HG03060 (cell line): Measurements from ENCODE around the gene ATR.
"Not testable (repeated sequence)": the region's sequence is repeated elsewhere in the genome, so short reads cannot be mapped to it uniquely, and the experiment has no call there.

Source experiments
- ATAC-seq: cut with Tn5 transposase; IDR thresholded peaks from one replicate; pipeline ENCODE4 v1.9.1; 2021; ENCODE audit warnings: low read depth, moderate number of reproducible peaks; ENCODE audit not compliant: unreplicated experiment

Gene ATR

GRCh38 chr3:142595581-142595950 is 17.0 kb upstream of the ATR start:
- no peak for ATAC-seq

GRCh38 chr3:142595141-142595540 is 16.6 kb upstream of the ATR start:
- no peak for ATAC-seq

- not testable (repeated sequence) for ATAC-seq
Measured at GRCh38 chr3:142592268-142592667, 13.7 kb upstream of the ATR start.

- no peak for ATAC-seq
Measured at GRCh38 chr3:142588703-142589102, 10.2 kb upstream of the ATR start.

- ATAC-seq = no peak
Measured at GRCh38 chr3:142586803-142587406, 8.4 kb upstream of the ATR start.

GRCh38 chr3:142581070-142581469 is 2.5 kb upstream of the ATR start:
- not testable (repeated sequence) for ATAC-seq

GRCh38 chr3:142580061-142580423 is 1.5 kb upstream of the ATR start:
- no peak for ATAC-seq

GRCh38 chr3:142577696-142578328 is 721 bp downstream of the ATR start:
- ATAC-seq = no peak

GRCh38 chr3:142576792-142577191 is 1.7 kb downstream of the ATR start:
- no peak for ATAC-seq

- no peak for ATAC-seq
Measured at GRCh38 chr3:142574665-142575064, 3.9 kb downstream of the ATR start.

GRCh38 chr3:142574223-142574622 is 4.3 kb downstream of the ATR start:
- ATAC-seq = not testable (repeated sequence)

- ATAC-seq = not testable (repeated sequence)
Measured at GRCh38 chr3:142569422-142569821, 9.1 kb downstream of the ATR start.

GRCh38 chr3:142568393-142569017 is 10.0 kb downstream of the ATR start:
- no peak for ATAC-seq

GRCh38 chr3:142566096-142566495 is 12.4 kb downstream of the ATR start:
- no peak for ATAC-seq

- no peak for ATAC-seq
Measured at GRCh38 chr3:142563496-142563997, 15.0 kb downstream of the ATR start.

GRCh38 chr3:142560118-142560517 is 18.4 kb downstream of the ATR start:
- ATAC-seq = no peak

- ATAC-seq = no peak
Measured at GRCh38 chr3:142553741-142554140, 24.8 kb downstream of the ATR start.

- ATAC-seq = not testable (repeated sequence)
Measured at GRCh38 chr3:142552579-142552978, 26.0 kb downstream of the ATR start.

- no peak for ATAC-seq
Measured at GRCh38 chr3:142549986-142550385, 28.5 kb downstream of the ATR start.

- no peak for ATAC-seq
Measured at GRCh38 chr3:142543307-142543706, 35.2 kb downstream of the ATR start.

- ATAC-seq = no peak
Measured at GRCh38 chr3:142542054-142542453, 36.5 kb downstream of the ATR start.

- ATAC-seq = no peak
Measured at GRCh38 chr3:142536519-142536918, 42.0 kb downstream of the ATR start.
